Neural progenitor cell (in vitro differentiated cells): ENCODE measurements around the gene RAPH1.

Source experiments
- EZH2 ChIP-seq: fragments of 200-600 bp; sonication (generic); IDR thresholded peaks from 2 replicates; pipeline ENCODE4 v1.6.1; 2017; ENCODE audit warnings: antibody characterized with exemption, mild to moderate bottlenecking, moderate library complexity
- EZH2phosphoT487 ChIP-seq: fragments of 200-600 bp; sonication (generic); IDR thresholded peaks from 2 replicates; pipeline ENCODE4 v1.6.1; 2017; ENCODE audit warnings: antibody characterized with exemption
- TF ChIP-seq, protein P1 (sequence below): fragments of 200-600 bp; sonication (generic); IDR thresholded peaks from 2 replicates; pipeline ENCODE4 v1.5.1; 2017; ENCODE audit warnings: antibody characterized with exemption, mild to moderate bottlenecking

DNA sequence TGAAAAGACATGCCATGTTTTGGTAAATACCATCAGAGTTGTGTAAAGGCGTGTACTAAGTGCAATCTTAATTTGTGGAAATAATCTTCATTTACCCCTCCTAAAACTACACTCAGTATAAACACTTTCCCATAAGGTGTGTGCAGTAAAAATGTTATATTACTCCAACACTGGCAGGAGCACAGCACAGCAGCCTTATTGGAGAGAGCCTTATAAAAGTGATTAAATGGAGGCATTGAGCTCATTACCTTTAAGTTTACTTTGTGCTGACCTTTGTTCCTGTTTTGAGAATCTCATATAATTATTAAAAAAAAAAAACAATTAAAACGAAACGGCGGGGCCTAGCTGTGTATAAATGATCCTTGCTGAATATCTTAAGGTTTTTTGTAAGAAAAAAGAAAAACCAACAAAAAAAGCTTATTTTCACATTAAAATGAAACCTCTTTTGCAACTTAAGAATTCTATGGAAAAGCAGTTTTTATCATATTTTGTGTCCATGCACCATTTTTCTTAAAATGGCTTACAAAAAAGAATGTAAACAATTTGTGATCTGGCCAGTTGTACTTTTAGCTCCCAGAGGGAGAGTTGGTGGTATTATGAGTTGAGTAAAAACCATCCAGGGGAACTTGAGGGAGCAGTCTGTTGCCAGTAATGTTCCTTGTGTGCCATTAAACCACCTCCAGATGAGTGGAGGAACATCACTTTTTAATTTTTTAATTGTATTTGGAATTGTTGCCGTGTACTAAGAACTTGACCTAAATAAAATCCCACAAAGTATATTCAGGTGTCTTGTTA, 103.5 kb downstream of the RAPH1 start:
- TF ChIP-seq, protein P1, sequence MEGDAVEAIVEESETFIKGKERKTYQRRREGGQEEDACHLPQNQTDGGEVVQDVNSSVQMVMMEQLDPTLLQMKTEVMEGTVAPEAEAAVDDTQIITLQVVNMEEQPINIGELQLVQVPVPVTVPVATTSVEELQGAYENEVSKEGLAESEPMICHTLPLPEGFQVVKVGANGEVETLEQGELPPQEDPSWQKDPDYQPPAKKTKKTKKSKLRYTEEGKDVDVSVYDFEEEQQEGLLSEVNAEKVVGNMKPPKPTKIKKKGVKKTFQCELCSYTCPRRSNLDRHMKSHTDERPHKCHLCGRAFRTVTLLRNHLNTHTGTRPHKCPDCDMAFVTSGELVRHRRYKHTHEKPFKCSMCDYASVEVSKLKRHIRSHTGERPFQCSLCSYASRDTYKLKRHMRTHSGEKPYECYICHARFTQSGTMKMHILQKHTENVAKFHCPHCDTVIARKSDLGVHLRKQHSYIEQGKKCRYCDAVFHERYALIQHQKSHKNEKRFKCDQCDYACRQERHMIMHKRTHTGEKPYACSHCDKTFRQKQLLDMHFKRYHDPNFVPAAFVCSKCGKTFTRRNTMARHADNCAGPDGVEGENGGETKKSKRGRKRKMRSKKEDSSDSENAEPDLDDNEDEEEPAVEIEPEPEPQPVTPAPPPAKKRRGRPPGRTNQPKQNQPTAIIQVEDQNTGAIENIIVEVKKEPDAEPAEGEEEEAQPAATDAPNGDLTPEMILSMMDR = no peak
- TF ChIP-seq EZH2 = no peak
- TF ChIP-seq EZH2phosphoT487 = no peak
